ENCODE data around the gene PSMA8. TPM values are rescaled to one million over a fixed set of nuclear protein-coding genes. Genes with fewer than 3 reads are reported as not detected.

PSMA8 gene
- total and polyA plus RNA-seq, 2 of the 8 experiments (the other 6 are each of a cell fraction or from before 2014, with no cell fraction given) = not detected

- Histone ChIP-seq H3K4me1 (replicated peaks in 1 of 4; ENCODE audit: control insufficient read depth in 3 of 4, insufficient read depth in 4 of 4, low read length in 3 of 4) (peaks cover 0 to 9% (median 0%) of the 10 kb centered on the region in 4 experiments; a peak in 1 of 7 replicates), H3K4ac (replicated peaks; ENCODE audit: insufficient read length, low read depth, low read length) (peak overlapping the region; percentile 82), H3K36me3 (ENCODE audit: control insufficient read depth in 2 of 4, insufficient read depth in 4 of 4, low read length in 3 of 4) (peaks cover 0 to 13% (median 0%) of the 10 kb centered on the region in 4 experiments; a peak in 3 of 8 replicates), H2BK12ac (ENCODE audit: low read depth, low read length) (peak overlapping the region; percentile 88), H3K23me2 (ENCODE audit: low read depth, low read length) (peaks cover 11% of the 10 kb centered on the region), H4K20me1 (replicated peaks in 1 of 2; ENCODE audit: control insufficient read depth in 1 of 2, insufficient read depth in 2 of 2, low read length in 2 of 2) (peaks cover 2 to 5% of the 10 kb centered on the region in 2 experiments), H3K23ac (ENCODE audit: insufficient read length) (no peak overlapping the region), H3K56ac (replicated peaks; ENCODE audit: insufficient read length, low read depth, low read length) (peak overlapping the region; percentile 66), H4K91ac (replicated peaks; ENCODE audit: insufficient read length, low read length) (peak overlapping the region; percentile 85), H2BK15ac (ENCODE audit: low read length) (no peak overlapping the region), H4K5ac (ENCODE audit: insufficient read length, low read depth, low read length) (peak overlapping the region; percentile 72), H4K8ac (ENCODE audit: extremely low read depth, insufficient read depth, low read length) (peak overlapping the region; percentile 81), H2BK20ac (ENCODE audit: low read length) (peak overlapping the region; percentile 41), H2BK5ac (ENCODE audit: low read depth, low read length) (peak overlapping the region; percentile 82), H3K18ac (ENCODE audit: extremely low read depth, low read length) (peak overlapping the region; percentile 85), H3K27ac (ENCODE audit: low read depth, low read length) (peak overlapping the region; percentile 91; the same call in 1 of the 2 replicates), H3K9me3 (ENCODE audit: insufficient read depth in 2 of 2, low read depth in 1 of 2, low read length in 1 of 2) (no peaks in the 10 kb centered on the region), H3K79me2 (ENCODE audit: control insufficient read depth in 1 of 2, insufficient read depth in 2 of 2, low read length in 2 of 2) (peaks cover 0 to 36% of the 10 kb centered on the region in 2 experiments; a peak in 2 of 4 replicates), H3K14ac (ENCODE audit: insufficient read length) (no peak overlapping the region), H3K27me3 (replicated peaks in 1 of 4; ENCODE audit: control insufficient read depth in 3 of 4, extremely low read depth in 1 of 4, insufficient read depth in 3 of 4, low read length in 3 of 4) (no peaks in the 10 kb centered on the region), H3K4me3 (ENCODE audit: extremely low read depth in 1 of 4, insufficient read depth in 2 of 4, low read depth in 3 of 4, low read length in 4 of 4) (peak overlapping the region; percentile 67 to 98 (median 83)), H2AK5ac (ENCODE audit: low read depth, low read length) (no peak overlapping the region), H3K4me2 (ENCODE audit: insufficient read depth in 1 of 2, low read depth in 2 of 2, low read length in 2 of 2) (peak overlapping the region; percentile 66 to 90), H2AFZ (ENCODE audit: low read length) (peak overlapping the region; percentile 88), H3K79me1 (ENCODE audit: low read depth, low read length) (no peaks in the 10 kb centered on the region), H3K9ac (replicated peaks in 1 of 4; ENCODE audit: extremely low read depth in 1 of 4, low read depth in 3 of 4, low read length in 3 of 4) (peak overlapping the region in 3 of 4 experiments; percentile 42 to 85 (median 81); a peak in 5 of 7 replicates), H2BK120ac (replicated peaks; ENCODE audit: low read depth, low read length) (no peak overlapping the region)
- no peak for DNase-seq (ENCODE audit: low read depth in 1 of 2, low spot score in 2 of 2)
- no peak for FAIRE-seq
- POLR2A ChIA-PET (ENCODE audit: partially characterized antibody) = interaction anchor here (0.9 to 1.3 kb wide), 2 partner anchors 133 to 136 kb away, joined by 3 to 4 read pairs; partner anchors contain the start of gene TAF4B
- 5% methylated on average over 29 of the region's 29 CpGs; no CpG with 5 or more reads in 1 of the 2 experiments for WGBS, 2 experiments (ENCODE audit: extremely low coverage in 1 of 2, insufficient coverage in 1 of 2, insufficient read length in 1 of 2, insufficient replicate concordance in 2 of 2, low coverage in 1 of 2, low lambda C conversion rate in 2 of 2, missing lambda C conversion rate in 1 of 2)
- CTCF ChIA-PET (ENCODE audit: partially characterized antibody) = interaction anchor here (1.3 kb wide), 1 partner anchor 12 kb away, joined by 4 read pairs; no protein-coding TSS in a partner anchor
- no peak for TF ChIP-seq SP1 (IDR thresholded peaks at IDR 0.05; ENCODE audit: low read depth, low read length)
- TF ChIP-seq HDAC2 (IDR thresholded peaks at IDR 0.05; ENCODE audit: borderline replicate concordance in 1 of 2, low read depth in 2 of 2, low read length in 2 of 2) = peak in 1 of 2 experiments; percentile 25; a peak in 1 of 4 replicates
- no peak for TF ChIP-seq CTCF (IDR thresholded peaks at IDR 0.05; ENCODE audit: control extremely low read depth in 1 of 3, insufficient read depth in 1 of 3, low read depth in 1 of 3, low read length in 3 of 3)
- TF ChIP-seq RNF2 (IDR thresholded peaks at IDR 0.05; ENCODE audit: borderline replicate concordance, low read depth, low read length, missing control alignments, poor library complexity, severe bottlenecking) = no peak
- TF ChIP-seq TBP (IDR thresholded peaks at IDR 0.05; ENCODE audit: low read depth, low read length) = no peak
- TF ChIP-seq RBBP5 (IDR thresholded peaks at IDR 0.05; ENCODE audit: borderline replicate concordance, low read depth, low read length) = no peak
- no peak for TF ChIP-seq SUZ12 (IDR thresholded peaks at IDR 0.05; ENCODE audit: low read length)
- TF ChIP-seq JUND (IDR thresholded peaks at IDR 0.05; ENCODE audit: low read length) = no peak
These were observed 42.5 kb upstream of the PSMA8 start for GRCh38 chr18:26091047-26091630.

All from H1 (cell line).